IPS DF 4.7 (cell line): ENCODE results near the gene SHPK.

Experiments used
- DNase-seq: peaks from one replicate; pipeline ENCODE4 v3.0.0-alpha.2; 2013; ENCODE audit warnings: low spot score; ENCODE audit errors: extremely low read depth

SHPK gene

GRCh38 chr17:3660311-3660891, 24.4 kb upstream of the SHPK start:
- DNase-seq, result no peak

- DNase-seq, result no peak
Observed at GRCh38 chr17:3659541-3660111, 23.6 kb upstream of the SHPK start.

GRCh38 chr17:3658784-3659449, 22.9 kb upstream of the SHPK start:
- DNase-seq, result no peak

GRCh38 chr17:3657874-3658783, 22.1 kb upstream of the SHPK start:
- DNase-seq, result no peak

DNA sequence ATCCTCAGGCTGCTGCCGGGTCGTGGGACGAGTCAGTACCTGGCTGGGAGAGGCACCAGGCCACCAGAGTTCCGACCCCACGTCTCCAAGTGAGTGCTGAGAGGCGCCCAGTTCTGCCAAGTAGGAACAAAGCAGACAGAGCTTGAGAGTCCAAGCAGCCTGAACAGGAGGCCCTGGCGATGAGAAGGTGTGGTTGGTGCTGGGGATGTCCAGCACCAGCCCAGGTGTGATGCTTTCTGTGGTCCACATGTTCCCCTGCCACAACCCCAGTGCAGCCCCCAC, 21.5 kb upstream of the SHPK start:
- no peak for DNase-seq

- DNase-seq, result no peak
Observed at GRCh38 chr17:3656755-3657587, 20.9 kb upstream of the SHPK start.

GRCh38 chr17:3656353-3656752, 20.3 kb upstream of the SHPK start:
- DNase-seq, result no peak

DNA sequence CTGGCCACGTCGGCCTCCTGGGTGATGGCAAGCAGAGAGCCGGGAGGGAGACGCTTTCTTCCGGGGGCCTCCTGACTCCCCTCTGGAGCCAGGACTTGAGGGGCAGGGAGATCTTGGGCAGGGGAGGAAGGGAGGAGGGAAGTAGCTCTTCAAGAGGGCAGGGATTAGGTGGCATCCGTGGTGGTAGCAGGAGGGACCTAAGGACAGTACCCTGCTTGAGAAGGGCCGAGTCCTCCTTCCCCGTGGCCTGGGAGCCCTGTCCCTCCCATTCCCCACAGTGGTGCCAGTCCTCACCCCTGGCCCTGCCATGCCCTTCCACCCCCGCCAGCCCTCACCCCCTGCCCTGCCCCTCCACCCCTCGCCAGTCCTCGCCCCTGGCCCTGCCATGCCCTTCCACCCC, 19.7 kb upstream of the SHPK start:
- no peak for DNase-seq

DNA sequence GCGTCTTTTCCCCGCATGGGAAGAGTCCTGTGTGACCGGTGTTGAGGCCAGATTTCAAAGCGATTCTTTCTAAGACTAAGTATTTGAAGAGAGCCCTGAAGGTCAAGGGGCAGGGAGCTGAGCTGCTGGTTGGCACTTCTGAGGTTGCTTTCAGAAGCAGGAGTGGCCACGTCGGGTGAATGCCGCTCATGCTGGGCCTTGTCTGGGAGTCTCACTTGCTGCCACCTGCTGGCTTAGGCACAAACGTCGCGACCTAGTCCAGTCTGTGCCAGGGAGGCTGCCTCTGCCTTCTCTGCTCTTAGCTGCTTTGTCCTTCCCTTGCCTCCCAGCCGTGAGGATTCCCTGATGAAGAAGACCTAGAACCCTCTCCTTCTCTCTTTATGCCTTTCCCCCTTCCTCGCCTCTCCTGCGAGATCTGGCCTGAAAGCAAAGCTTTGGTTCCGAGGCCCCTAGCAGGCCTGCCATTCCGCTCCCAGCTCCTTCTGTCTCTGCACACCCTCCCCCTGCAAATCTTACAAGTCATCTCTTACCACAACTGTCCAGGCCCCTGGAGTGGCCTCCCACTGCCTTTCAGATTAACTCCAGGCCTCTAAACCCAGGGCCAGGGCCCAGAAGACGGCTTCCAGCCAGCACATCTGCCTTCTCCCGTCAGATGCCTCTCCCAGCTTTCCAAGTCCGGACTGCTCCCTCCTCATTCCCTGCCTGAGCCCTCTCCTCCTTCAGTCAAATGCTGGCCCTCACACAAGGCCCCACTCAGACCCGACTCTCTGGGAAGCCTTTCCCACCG, 11.9 kb upstream of the SHPK start:
- no peak for DNase-seq

- no peak for DNase-seq
Observed at GRCh38 chr17:3647251-3647650, 11.2 kb upstream of the SHPK start.

- no peak for DNase-seq
Observed at GRCh38 chr17:3645310-3645709, 9.3 kb upstream of the SHPK start.

DNA sequence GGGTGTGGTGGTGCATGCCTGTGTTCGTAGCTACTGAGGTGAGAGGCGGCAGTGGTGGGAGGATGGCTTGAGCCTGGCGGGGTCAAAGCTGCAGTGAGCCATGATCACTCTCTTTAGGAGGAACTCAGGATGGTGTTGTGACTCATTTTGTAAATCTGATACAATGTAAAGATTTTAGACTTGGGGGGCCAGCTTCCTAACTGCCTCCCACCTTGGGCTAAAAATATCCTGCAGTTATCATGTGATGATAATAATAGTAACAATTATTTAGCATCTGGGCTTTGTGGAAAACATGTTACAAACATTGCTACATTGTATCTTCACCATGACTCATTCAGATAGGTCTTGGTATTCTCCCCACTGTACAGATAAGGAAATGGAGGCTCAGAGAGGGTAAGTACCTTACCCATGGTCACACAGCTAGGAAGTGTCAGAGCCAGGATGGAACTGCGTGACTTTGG, 7.9 kb upstream of the SHPK start:
- no peak for DNase-seq

GRCh38 chr17:3641717-3642486, 5.9 kb upstream of the SHPK start:
- DNase-seq, result no peak

GRCh38 chr17:3641014-3641413, 5.0 kb upstream of the SHPK start:
- no peak for DNase-seq

- no peak for DNase-seq
Observed at GRCh38 chr17:3639981-3640596, 4.0 kb upstream of the SHPK start.

GRCh38 chr17:3636908-3637373, 891 bp upstream of the SHPK start:
- DNase-seq, result no peak

DNA sequence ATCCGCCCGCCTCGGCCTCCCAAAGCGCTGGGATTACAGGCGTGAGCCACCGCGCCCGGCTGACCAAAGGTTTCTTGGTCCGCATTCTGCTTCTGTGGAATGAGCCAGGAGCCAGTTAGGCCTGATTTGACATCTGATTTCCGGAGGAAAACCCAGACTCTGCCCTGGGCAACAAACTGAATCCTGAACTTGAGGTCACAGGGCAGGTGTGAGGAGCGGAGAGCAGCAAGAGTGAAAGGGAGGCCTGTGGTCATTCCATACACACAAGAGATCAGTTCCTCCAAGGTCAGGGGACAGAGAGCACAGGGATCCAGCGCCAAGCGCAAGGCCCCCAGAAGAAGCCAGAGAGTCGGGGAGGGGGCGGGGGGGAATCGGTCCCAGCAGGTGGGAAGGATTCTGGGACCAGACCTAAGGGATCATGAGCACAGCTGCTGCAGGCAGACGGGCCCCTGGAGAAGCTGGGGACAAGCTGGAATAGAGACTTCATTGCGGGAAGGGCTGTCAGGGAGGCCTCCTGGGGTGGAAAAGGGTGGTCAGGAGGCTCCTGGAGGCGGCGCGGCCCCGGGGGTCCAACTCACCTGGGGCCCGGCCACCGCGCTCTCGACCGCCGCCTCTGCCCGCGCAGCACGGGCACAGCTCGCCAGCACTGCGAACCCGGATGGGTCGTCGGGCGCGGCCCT, 436 bp downstream of the SHPK start:
- DNase-seq, result no peak

GRCh38 chr17:3632287-3632686, 3.8 kb downstream of the SHPK start:
- no peak for DNase-seq

DNA sequence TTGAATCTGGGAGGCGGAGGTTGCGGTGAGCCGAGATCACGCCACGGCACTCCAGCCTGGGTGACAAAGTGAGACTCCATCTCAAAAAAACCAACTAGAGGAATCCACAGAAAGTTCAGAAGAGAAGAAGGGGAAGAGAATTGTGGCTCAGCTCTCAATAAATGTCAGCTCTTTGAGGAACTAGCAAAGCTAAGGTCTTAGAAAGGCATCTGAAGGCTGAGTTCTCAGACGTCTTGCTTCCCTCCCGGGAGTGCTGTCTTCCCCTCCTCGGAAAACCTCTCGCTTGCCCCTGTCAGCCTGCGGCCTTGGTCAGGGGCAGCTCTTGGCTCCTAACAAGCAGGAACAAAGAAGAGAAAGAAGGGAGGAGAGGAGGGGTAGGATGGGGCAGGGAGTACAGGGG, 5.3 kb downstream of the SHPK start:
- DNase-seq, result no peak
